HG03025 (cell line): ENCODE measurements around the gene RASSF7.
A peak's percentile ranks its signal among the peaks of the same experiment; 100 is the strongest.

Source experiments
- ATAC-seq: cut with Tn5 transposase; IDR thresholded peaks from one replicate; pipeline ENCODE4 v1.9.1; 2021; ENCODE audit warnings: mild to moderate bottlenecking, moderate library complexity; ENCODE audit not compliant: unreplicated experiment, low FRiP score

Gene RASSF7

GRCh38 chr11:551131-551530 lies 9.6 kb upstream of the RASSF7 start:
- no peak for ATAC-seq

GRCh38 chr11:551596-551995 lies 9.2 kb upstream of the RASSF7 start:
- no peak for ATAC-seq

- ATAC-seq: no peak
Measured at GRCh38 chr11:553083-553987, 7.4 kb upstream of the RASSF7 start.

- ATAC-seq: no peak
Measured at GRCh38 chr11:553988-554340, 6.8 kb upstream of the RASSF7 start.

- no peak for ATAC-seq
Measured at GRCh38 chr11:554428-555226, 6.1 kb upstream of the RASSF7 start.

- no peak for ATAC-seq
Measured at GRCh38 chr11:555227-555779, 5.5 kb upstream of the RASSF7 start.

- no peak for ATAC-seq
Measured at GRCh38 chr11:555780-556661, 4.7 kb upstream of the RASSF7 start.

GRCh38 chr11:556662-557256 lies 4.0 kb upstream of the RASSF7 start:
- no peak for ATAC-seq

GRCh38 chr11:557328-558132 lies 3.2 kb upstream of the RASSF7 start:
- no peak for ATAC-seq

- no peak for ATAC-seq
Measured at GRCh38 chr11:558503-558902, 2.3 kb upstream of the RASSF7 start.

GRCh38 chr11:559020-559620 lies 1.6 kb upstream of the RASSF7 start:
- ATAC-seq: no peak

GRCh38 chr11:559712-560304 lies 962 bp upstream of the RASSF7 start:
- no peak for ATAC-seq

GRCh38 chr11:561148-562003 lies 606 bp downstream of the RASSF7 start:
- ATAC-seq: peak; percentile 27

- no peak for ATAC-seq
Measured at GRCh38 chr11:562046-562645, 1.4 kb downstream of the RASSF7 start.

GRCh38 chr11:563066-563811 lies 2.5 kb downstream of the RASSF7 start:
- ATAC-seq: no peak

GRCh38 chr11:563812-564578 lies 3.2 kb downstream of the RASSF7 start:
- ATAC-seq: no peak
